ENCODE data around the gene IMMP2L.

DNA sequence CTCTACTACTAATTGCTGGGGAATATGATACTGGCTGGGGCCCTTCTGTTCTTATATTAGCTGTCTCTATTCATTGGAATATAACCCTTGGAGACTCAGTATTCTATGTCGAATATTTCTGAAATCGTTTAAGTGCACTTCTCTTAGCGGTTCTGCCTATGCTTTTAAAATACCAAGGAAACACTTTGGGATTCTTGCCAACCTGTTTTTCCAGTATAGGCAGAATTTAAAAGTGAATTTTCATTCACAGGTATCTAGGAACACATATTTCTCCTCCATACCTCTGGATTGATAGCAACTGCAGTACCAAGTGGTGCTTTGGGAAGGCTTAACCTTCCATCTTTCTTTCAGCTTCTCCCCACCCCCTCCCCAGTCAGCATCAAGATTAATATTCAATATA, 841.7 kb downstream of the IMMP2L start:
- TF ChIP-seq, protein P1, sequence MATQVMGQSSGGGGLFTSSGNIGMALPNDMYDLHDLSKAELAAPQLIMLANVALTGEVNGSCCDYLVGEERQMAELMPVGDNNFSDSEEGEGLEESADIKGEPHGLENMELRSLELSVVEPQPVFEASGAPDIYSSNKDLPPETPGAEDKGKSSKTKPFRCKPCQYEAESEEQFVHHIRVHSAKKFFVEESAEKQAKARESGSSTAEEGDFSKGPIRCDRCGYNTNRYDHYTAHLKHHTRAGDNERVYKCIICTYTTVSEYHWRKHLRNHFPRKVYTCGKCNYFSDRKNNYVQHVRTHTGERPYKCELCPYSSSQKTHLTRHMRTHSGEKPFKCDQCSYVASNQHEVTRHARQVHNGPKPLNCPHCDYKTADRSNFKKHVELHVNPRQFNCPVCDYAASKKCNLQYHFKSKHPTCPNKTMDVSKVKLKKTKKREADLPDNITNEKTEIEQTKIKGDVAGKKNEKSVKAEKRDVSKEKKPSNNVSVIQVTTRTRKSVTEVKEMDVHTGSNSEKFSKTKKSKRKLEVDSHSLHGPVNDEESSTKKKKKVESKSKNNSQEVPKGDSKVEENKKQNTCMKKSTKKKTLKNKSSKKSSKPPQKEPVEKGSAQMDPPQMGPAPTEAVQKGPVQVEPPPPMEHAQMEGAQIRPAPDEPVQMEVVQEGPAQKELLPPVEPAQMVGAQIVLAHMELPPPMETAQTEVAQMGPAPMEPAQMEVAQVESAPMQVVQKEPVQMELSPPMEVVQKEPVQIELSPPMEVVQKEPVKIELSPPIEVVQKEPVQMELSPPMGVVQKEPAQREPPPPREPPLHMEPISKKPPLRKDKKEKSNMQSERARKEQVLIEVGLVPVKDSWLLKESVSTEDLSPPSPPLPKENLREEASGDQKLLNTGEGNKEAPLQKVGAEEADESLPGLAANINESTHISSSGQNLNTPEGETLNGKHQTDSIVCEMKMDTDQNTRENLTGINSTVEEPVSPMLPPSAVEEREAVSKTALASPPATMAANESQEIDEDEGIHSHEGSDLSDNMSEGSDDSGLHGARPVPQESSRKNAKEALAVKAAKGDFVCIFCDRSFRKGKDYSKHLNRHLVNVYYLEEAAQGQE (IDR thresholded peaks at IDR 0.05; ENCODE audit: insufficient read depth in 1 of 2, low read depth in 2 of 2, low read length in 2 of 2) = no peak
- no peak for TF ChIP-seq POLR2AphosphoS5 (IDR thresholded peaks at IDR 0.05; ENCODE audit: low read depth, low read length)
